Stimulated activated naive CD8-positive, alpha-beta T cell treated with anti-CD3 and anti-CD28 coated beads, Interleukin-15, Interleukin-2, amounts not matched to agents 100 ng/mL and 50 ng/mL, for 24 hours (primary cell): ENCODE results near the gene ANKRD13C.
"Not testable (repeated sequence)": the region's sequence is repeated elsewhere in the genome, so short reads cannot be mapped to it uniquely, and the experiment has no call there.

Source experiments
- H3K27ac Mint-ChIP-seq: one replicate; pipeline ENCODE4 v1.8.0; 2021; ENCODE audit warnings: mild to moderate bottlenecking, mixed read lengths
- H3K27me3 Mint-ChIP-seq: one replicate; pipeline ENCODE4 v1.8.0; 2021; ENCODE audit warnings: mixed read lengths
- H3K36me3 Mint-ChIP-seq: one replicate; pipeline ENCODE4 v1.8.0; 2021; ENCODE audit warnings: low read depth, mixed read lengths
- H3K4me1 Mint-ChIP-seq: one replicate; pipeline ENCODE4 v1.8.0; 2021; ENCODE audit warnings: low read depth, mixed read lengths
- H3K4me3 Mint-ChIP-seq: one replicate; pipeline ENCODE4 v1.8.0; 2021; ENCODE audit warnings: mild to moderate bottlenecking, mixed read lengths
- H3K9me3 Mint-ChIP-seq: one replicate; pipeline ENCODE4 v1.8.0; 2021; ENCODE audit warnings: mixed read lengths

Gene ANKRD13C

GRCh38 chr1:70354332-70355110 is at the start of gene ANKRD13C:
TSS of gene ANKRD13C (minus strand) at chr1:70354722. CDS start at chr1:70354408, 314 bp downstream.
- H3K9me3 Mint-ChIP-seq: no peaks in the 10 kb centered on the region
- H3K36me3 Mint-ChIP-seq: peaks cover 18% of the 10 kb centered on the region
- peak within 1 kb of the TSS; percentile 94 for H3K27ac Mint-ChIP-seq
- no peaks in the 10 kb centered on the region for H3K27me3 Mint-ChIP-seq
- peaks cover 43% of the 10 kb centered on the region for H3K4me1 Mint-ChIP-seq
- peak within 1 kb of the TSS; percentile 87 for H3K4me3 Mint-ChIP-seq

GRCh38 chr1:70403759-70404158 is 49.2 kb upstream of the ANKRD13C start:
- Mint-ChIP-seq H3K27ac (no peak overlapping the region), H3K4me3 (no peak overlapping the region), H3K36me3 (no peaks in the 10 kb centered on the region), H3K27me3 (peaks cover 15% of the 10 kb centered on the region), H3K9me3 (no peaks in the 10 kb centered on the region), H3K4me1 (no peaks in the 10 kb centered on the region)

- peaks cover 12% of the 10 kb centered on the region for H3K27me3 Mint-ChIP-seq
- no peak overlapping the region for H3K4me3 Mint-ChIP-seq
- H3K27ac Mint-ChIP-seq: no peak overlapping the region
- no peaks in the 10 kb centered on the region for H3K36me3 Mint-ChIP-seq
- H3K4me1 Mint-ChIP-seq: no peaks in the 10 kb centered on the region
- no peaks in the 10 kb centered on the region for H3K9me3 Mint-ChIP-seq
Observed at GRCh38 chr1:70401974-70402373, 47.5 kb upstream of the ANKRD13C start.

- H3K27me3 Mint-ChIP-seq: peaks cover 7% of the 10 kb centered on the region
- H3K4me3 Mint-ChIP-seq: no peak overlapping the region
- no peak overlapping the region for H3K27ac Mint-ChIP-seq
- H3K36me3 Mint-ChIP-seq: no peaks in the 10 kb centered on the region
- no peaks in the 10 kb centered on the region for H3K4me1 Mint-ChIP-seq
- no peaks in the 10 kb centered on the region for H3K9me3 Mint-ChIP-seq
Observed at GRCh38 chr1:70400335-70400734, 45.8 kb upstream of the ANKRD13C start.

- no peaks in the 10 kb centered on the region for H3K36me3 Mint-ChIP-seq
- H3K9me3 Mint-ChIP-seq: no peaks in the 10 kb centered on the region
- no peak overlapping the region for H3K27ac Mint-ChIP-seq
- H3K27me3 Mint-ChIP-seq: peaks cover 3% of the 10 kb centered on the region
- no peak overlapping the region for H3K4me3 Mint-ChIP-seq
- H3K4me1 Mint-ChIP-seq: no peaks in the 10 kb centered on the region
Observed at GRCh38 chr1:70397013-70397412, 42.5 kb upstream of the ANKRD13C start.

GRCh38 chr1:70396607-70397006 is 42.1 kb upstream of the ANKRD13C start:
- no peaks in the 10 kb centered on the region for H3K36me3 Mint-ChIP-seq
- H3K27me3 Mint-ChIP-seq: peaks cover 3% of the 10 kb centered on the region
- H3K27ac Mint-ChIP-seq: no peak overlapping the region
- no peaks in the 10 kb centered on the region for H3K4me1 Mint-ChIP-seq
- no peaks in the 10 kb centered on the region for H3K9me3 Mint-ChIP-seq
- no peak overlapping the region for H3K4me3 Mint-ChIP-seq

- Mint-ChIP-seq H3K36me3 (no peaks in the 10 kb centered on the region), H3K4me3 (no peak overlapping the region), H3K27me3 (peaks cover 12% of the 10 kb centered on the region)
Observed at GRCh38 chr1:70392626-70393025, 38.1 kb upstream of the ANKRD13C start.

GRCh38 chr1:70387507-70387906 is 33.0 kb upstream of the ANKRD13C start:
- H3K36me3 Mint-ChIP-seq: no peaks in the 10 kb centered on the region
- no peaks in the 10 kb centered on the region for H3K4me1 Mint-ChIP-seq
- no peak overlapping the region for H3K27ac Mint-ChIP-seq
- no peak overlapping the region for H3K4me3 Mint-ChIP-seq
- H3K9me3 Mint-ChIP-seq: no peaks in the 10 kb centered on the region
- peaks cover 8% of the 10 kb centered on the region for H3K27me3 Mint-ChIP-seq

More at GRCh38 chr1:70392626-70393025, 38.1 kb upstream of the ANKRD13C start:
- H3K9me3 Mint-ChIP-seq: no peaks in the 10 kb centered on the region
- H3K4me1 Mint-ChIP-seq: no peaks in the 10 kb centered on the region
- no peak overlapping the region for H3K27ac Mint-ChIP-seq

GRCh38 chr1:70386121-70386520 is 31.6 kb upstream of the ANKRD13C start:
- Mint-ChIP-seq H3K27ac (no peak overlapping the region), H3K27me3 (peaks cover 8% of the 10 kb centered on the region), H3K4me3 (no peak overlapping the region), H3K9me3 (no peaks in the 10 kb centered on the region), H3K36me3 (no peaks in the 10 kb centered on the region), H3K4me1 (no peaks in the 10 kb centered on the region)

GRCh38 chr1:70385477-70385876 is 31.0 kb upstream of the ANKRD13C start:
- Mint-ChIP-seq H3K9me3 (no peaks in the 10 kb centered on the region), H3K4me1 (no peaks in the 10 kb centered on the region), H3K27ac (no peak overlapping the region), H3K27me3 (peaks cover 8% of the 10 kb centered on the region), H3K4me3 (no peak overlapping the region), H3K36me3 (no peaks in the 10 kb centered on the region)

GRCh38 chr1:70384542-70384941 is 30.0 kb upstream of the ANKRD13C start:
- Mint-ChIP-seq H3K27ac (no peak overlapping the region), H3K36me3 (no peaks in the 10 kb centered on the region), H3K9me3 (no peaks in the 10 kb centered on the region), H3K4me3 (no peak overlapping the region), H3K27me3 (peaks cover 5% of the 10 kb centered on the region), H3K4me1 (no peaks in the 10 kb centered on the region)

- Mint-ChIP-seq H3K27ac (no peak overlapping the region), H3K9me3 (no peaks in the 10 kb centered on the region), H3K36me3 (no peaks in the 10 kb centered on the region), H3K4me1 (no peaks in the 10 kb centered on the region), H3K4me3 (no peak overlapping the region), H3K27me3 (no peaks in the 10 kb centered on the region)
Observed at GRCh38 chr1:70383483-70383882, 29.0 kb upstream of the ANKRD13C start.

- H3K36me3 Mint-ChIP-seq: no peaks in the 10 kb centered on the region
- H3K27me3 Mint-ChIP-seq: no peaks in the 10 kb centered on the region
- no peak overlapping the region for H3K4me3 Mint-ChIP-seq
- no peak overlapping the region for H3K27ac Mint-ChIP-seq
- no peaks in the 10 kb centered on the region for H3K9me3 Mint-ChIP-seq
- no peaks in the 10 kb centered on the region for H3K4me1 Mint-ChIP-seq
Observed at GRCh38 chr1:70382682-70383081, 28.2 kb upstream of the ANKRD13C start.

GRCh38 chr1:70376196-70376595 is 21.7 kb upstream of the ANKRD13C start:
- Mint-ChIP-seq H3K27ac (no peak overlapping the region), H3K4me3 (no peak overlapping the region), H3K4me1 (no peaks in the 10 kb centered on the region), H3K27me3 (no peaks in the 10 kb centered on the region), H3K36me3 (no peaks in the 10 kb centered on the region), H3K9me3 (no peaks in the 10 kb centered on the region)

GRCh38 chr1:70373580-70373979 is 19.1 kb upstream of the ANKRD13C start:
- not testable (repeated sequence) for H3K4me1 Mint-ChIP-seq, H3K4me3 Mint-ChIP-seq, H3K27me3 Mint-ChIP-seq, H3K9me3 Mint-ChIP-seq, H3K36me3 Mint-ChIP-seq, H3K27ac Mint-ChIP-seq

- Mint-ChIP-seq H3K27me3 (no peaks in the 10 kb centered on the region), H3K36me3 (no peaks in the 10 kb centered on the region), H3K4me3 (no peak overlapping the region), H3K27ac (no peak overlapping the region), H3K9me3 (no peaks in the 10 kb centered on the region), H3K4me1 (no peaks in the 10 kb centered on the region)
Observed at GRCh38 chr1:70372426-70372825, 17.9 kb upstream of the ANKRD13C start.
